LNCaP clone FGC (cell line): ENCODE results near the gene UQCC2.

Experiments
- DNase-seq: peaks from one replicate; pipeline ENCODE4 v3.0.0-alpha.2; 2011; ENCODE audit warnings: low read depth
- H3K4me3 ChIP-seq: 2 replicates; pipeline ENCODE4 v1.5.1; 2011; ENCODE audit warnings: mild to moderate bottlenecking, low read depth, low read length, control low read depth
- TF ChIP-seq, protein P1 (sequence below): IDR thresholded peaks from 2 replicates; pipeline ENCODE4 v1.5.1; 2012; ENCODE audit warnings: mild to moderate bottlenecking; ENCODE audit not compliant: control insufficient read depth, insufficient read depth; ENCODE audit errors: extremely low read depth

UQCC2 gene

DNA sequence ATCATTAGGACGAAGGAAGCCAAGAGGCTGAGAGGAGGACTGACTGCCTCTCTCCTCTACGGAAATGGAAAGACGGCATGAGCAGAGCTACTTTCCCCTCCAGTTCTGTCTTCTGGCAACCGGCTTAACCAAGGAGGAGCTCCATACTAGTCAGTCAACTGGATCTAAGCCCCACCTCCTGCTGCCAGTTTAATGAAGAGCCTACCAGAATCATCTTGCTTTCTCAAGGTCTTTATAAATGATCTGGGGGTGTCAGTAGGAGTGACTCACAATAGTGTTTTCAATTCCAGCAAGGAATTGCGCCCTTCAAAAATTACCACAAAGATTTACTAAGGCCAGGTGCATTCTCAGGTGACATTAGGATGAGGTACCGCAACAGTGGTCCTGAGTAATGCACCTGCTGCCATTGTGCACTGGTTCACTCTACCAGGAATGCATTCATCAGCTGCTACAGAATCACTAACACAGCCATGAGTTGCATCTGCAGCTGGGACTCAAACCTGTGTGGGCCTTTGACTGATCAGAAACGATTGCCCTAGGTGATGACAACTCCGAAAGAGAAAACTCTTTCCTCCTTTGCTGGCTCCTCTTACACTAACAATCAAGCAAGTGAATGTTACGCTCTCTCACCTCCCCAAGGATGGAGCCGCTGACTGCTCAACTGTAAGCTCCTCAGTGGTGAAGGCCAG is 2.8 kb downstream of the UQCC2 start:
- TF ChIP-seq, protein P1, sequence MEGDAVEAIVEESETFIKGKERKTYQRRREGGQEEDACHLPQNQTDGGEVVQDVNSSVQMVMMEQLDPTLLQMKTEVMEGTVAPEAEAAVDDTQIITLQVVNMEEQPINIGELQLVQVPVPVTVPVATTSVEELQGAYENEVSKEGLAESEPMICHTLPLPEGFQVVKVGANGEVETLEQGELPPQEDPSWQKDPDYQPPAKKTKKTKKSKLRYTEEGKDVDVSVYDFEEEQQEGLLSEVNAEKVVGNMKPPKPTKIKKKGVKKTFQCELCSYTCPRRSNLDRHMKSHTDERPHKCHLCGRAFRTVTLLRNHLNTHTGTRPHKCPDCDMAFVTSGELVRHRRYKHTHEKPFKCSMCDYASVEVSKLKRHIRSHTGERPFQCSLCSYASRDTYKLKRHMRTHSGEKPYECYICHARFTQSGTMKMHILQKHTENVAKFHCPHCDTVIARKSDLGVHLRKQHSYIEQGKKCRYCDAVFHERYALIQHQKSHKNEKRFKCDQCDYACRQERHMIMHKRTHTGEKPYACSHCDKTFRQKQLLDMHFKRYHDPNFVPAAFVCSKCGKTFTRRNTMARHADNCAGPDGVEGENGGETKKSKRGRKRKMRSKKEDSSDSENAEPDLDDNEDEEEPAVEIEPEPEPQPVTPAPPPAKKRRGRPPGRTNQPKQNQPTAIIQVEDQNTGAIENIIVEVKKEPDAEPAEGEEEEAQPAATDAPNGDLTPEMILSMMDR = no peak
- no peak overlapping the region for H3K4me3 ChIP-seq
- DNase-seq = no peak

DNA sequence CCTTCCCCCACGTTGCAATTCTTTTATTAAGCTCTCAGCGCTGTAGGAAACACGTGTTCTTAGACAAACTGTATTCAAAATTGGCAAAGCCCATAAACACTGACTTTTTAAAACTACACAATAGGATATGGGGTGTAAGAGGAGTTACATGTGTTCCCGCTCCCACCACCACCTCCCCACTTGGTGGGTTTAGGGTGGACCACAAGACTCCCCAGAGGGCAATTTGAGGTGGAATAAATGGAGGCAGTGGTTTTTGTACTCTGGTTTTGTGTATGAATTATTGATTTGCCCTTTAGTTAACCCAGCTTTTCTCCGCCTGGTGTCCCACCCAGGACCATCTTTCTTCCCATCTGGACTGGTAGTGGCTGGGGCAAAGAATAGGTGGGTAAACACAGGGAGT is 3.7 kb downstream of the UQCC2 start:
- no peak overlapping the region for H3K4me3 ChIP-seq
- TF ChIP-seq, protein P1 = no peak
- DNase-seq = no peak

DNA sequence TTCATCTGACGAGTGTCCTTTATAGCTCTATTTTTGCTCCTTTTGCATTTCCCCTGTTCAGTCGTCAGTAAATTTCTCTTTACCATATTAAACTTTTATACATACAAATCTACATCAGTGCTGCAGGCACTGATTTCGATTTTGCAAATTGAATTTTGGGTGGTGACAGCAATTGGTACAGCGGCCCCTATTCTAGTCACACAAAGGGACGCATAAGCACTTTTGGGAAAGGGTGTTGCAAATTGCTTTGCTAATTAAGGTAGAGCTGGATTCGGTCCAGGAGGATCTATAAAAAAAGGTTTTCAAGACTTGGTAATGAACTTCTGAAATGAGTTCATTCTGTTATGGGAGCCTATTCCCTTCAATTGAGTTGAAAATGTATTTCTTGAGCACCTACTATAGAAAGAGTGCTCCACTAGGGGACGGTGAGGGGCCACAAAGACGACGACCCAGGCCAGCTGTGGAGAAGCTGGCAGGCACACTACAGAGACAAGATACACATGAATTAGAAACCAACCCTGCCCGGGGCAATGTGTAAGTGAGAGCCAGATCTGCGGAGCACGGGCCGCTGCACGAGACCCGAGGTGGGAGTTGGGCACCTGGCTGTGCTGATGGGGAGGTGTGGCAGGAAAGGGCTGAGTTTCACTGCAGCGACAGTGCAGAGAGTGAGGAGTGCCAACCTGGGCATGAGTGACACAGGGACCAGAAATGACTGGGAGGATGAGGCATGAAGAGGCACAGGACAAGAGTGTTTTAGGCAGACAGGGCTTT is 5.4 kb downstream of the UQCC2 start:
- no peak for DNase-seq
- TF ChIP-seq, protein P1 = no peak
- no peak overlapping the region for H3K4me3 ChIP-seq

DNA sequence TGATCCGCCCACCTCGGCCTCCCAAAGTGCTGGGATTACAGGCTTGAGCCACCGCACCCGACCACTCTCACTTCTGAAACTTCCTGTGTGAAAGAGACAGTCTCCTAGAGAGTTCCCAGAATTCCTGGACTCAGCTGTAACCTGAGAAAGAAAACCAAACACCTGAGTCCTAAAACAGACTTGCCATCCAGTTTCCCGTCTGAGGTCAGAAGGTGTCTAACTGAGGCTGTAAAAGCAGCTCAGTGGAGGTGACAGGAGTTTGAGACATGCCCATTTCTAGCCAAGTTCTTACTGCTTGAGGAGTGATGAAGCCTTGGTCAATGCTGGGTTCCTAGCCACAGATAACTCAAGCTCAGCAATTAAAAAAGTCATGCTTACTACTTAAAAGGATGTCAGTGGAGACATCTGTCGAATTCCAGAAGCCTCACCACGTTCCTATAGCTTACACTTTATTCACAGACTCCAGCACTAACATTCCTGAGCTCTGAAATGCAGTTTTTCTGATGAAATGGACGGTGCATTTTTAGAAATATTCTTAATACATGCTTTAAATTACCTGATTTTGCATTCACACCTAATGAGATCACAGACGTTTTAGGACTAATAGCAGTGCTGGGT is 6.1 kb downstream of the UQCC2 start:
- no peak overlapping the region for H3K4me3 ChIP-seq
- TF ChIP-seq, protein P1 = no peak
- no peak for DNase-seq

DNA sequence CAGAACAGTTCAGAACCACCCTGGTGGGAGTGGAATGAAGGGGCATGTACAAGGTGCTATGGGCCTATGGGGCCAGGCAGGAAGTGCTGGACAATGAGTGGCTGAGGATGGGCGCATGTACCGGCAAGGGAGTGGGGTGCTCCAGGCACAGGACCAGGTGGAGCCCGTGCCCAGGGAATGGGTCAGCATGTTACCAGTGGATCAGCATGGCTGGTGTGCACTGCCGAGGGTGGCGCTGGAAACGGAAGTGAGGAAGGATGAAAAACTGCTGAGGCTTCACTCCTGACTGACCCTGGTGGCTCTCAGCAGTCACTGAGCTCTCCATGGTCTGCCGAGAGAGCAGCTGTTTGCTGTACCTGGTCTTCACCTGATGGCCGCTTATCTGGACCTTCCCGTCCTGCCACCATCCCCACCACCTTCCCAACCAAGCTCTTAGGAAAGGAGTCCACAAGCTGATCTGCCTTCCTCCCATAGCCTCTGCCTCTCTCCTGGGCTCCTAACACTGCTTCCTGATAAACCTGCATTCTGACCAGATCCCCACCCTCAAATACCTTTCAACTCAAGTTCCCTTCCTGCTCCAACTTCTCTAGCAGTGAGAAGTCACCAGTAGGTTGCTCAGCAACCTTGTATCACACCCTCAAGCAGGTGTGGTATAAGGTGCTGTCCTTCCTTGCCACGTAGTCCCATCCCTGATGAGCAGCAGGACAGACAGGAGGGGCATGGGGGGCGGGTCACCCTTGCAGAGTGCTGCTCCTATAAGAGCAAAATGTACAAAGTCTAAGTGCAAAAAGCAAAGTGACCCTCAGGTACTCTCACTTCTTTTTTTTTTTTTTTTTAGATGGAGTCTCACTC is 7.1 kb downstream of the UQCC2 start:
- no peak overlapping the region for H3K4me3 ChIP-seq
- TF ChIP-seq, protein P1 = no peak
- no peak for DNase-seq

DNA sequence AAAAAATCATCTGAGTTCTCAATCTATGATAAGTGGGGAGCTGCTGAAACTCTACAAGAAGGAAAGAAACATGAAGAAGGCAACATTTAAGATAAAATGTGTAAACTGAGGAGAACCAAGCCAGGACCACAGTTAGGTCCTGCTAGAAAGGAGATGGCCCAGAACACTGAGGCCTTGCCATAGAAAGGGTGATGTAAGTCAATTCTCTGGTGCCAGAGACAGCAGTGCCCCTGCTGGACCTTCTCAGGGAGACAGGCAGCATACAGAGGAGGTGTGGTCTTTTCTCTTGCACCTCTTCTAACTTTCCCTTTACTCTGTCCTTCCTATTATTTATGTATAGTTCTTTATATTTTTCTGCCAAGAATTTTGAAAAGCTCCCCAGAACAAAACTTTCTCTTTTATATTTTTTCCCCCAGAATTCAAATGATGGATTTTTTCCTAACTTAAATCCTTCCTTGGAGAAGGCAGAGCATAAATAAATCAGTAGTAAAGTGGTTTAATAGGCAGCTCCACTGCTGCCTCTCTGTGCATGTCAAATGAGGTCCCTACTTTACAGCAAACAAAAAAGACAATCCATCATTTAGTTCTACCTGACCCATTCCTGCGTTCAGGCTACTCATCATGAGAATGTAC is 9.0 kb downstream of the UQCC2 start:
- peak; percentile 53 for DNase-seq
- no peak overlapping the region for H3K4me3 ChIP-seq
- TF ChIP-seq, protein P1 = peak; percentile 64
